PFSK-1 (cell line): ENCODE results near the gene RPRD2.

Experiments
- FOXP2 ChIP-seq: optimal IDR thresholded peaks from 2 replicates; pipeline ENCODE3; 2011; ENCODE audit warnings: borderline replicate concordance, control low read depth, inconsistent platforms; ENCODE audit not compliant: insufficient read depth; ENCODE audit errors: extremely low read length, extremely low read depth
- POLR2AphosphoS5 ChIP-seq: IDR thresholded peaks from 2 replicates; pipeline ENCODE4 v1.6.1; 2012; ENCODE audit warnings: low read depth, mild to moderate bottlenecking, control low read depth, low read length, moderate library complexity
- SIN3A ChIP-seq: IDR thresholded peaks from 2 replicates; pipeline ENCODE4 v1.6.1; 2012; ENCODE audit warnings: mild to moderate bottlenecking, low read length, moderate library complexity, borderline replicate concordance; ENCODE audit not compliant: insufficient read depth
- TAF1 ChIP-seq: IDR thresholded peaks from 2 replicates; pipeline ENCODE4 v1.6.1; 2012; ENCODE audit warnings: low read length, control low read depth, borderline replicate concordance; ENCODE audit not compliant: insufficient read depth
- TF ChIP-seq, protein P1 (sequence below), 2 experiments: IDR thresholded peaks; 2 replicates each; pipeline versions ENCODE4 v1.6.1 to v1.8.0; 2011 to 2012; ENCODE audit warnings: low read depth in 2 of 2, low read length in 2 of 2, control low read depth in 1 of 2, inconsistent platforms in 1 of 2, mild to moderate bottlenecking in 1 of 2, moderate library complexity in 1 of 2; ENCODE audit not compliant: insufficient read depth in 1 of 2

The RPRD2 gene

DNA sequence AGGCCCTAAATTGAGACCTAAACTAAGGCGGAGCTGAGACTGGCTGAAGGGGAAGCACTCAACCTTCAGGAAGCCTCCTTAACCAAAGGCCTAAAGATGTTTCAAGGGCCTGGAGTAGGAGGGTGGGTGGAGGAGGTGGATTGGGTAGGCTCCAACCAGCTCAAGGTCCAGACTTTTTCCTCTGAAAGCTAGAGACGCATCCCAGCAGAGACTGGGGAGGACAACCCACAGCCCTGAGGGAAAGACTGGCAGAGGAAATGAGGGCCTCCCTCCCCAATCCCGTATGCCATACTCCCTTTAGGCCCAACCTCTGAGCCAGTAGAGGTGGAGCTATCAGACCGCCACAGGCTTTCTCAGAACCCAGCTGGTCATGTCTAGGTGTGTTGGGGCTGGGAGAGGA is 145.0 kb downstream of the RPRD2 start:
- TF ChIP-seq, protein P1, sequence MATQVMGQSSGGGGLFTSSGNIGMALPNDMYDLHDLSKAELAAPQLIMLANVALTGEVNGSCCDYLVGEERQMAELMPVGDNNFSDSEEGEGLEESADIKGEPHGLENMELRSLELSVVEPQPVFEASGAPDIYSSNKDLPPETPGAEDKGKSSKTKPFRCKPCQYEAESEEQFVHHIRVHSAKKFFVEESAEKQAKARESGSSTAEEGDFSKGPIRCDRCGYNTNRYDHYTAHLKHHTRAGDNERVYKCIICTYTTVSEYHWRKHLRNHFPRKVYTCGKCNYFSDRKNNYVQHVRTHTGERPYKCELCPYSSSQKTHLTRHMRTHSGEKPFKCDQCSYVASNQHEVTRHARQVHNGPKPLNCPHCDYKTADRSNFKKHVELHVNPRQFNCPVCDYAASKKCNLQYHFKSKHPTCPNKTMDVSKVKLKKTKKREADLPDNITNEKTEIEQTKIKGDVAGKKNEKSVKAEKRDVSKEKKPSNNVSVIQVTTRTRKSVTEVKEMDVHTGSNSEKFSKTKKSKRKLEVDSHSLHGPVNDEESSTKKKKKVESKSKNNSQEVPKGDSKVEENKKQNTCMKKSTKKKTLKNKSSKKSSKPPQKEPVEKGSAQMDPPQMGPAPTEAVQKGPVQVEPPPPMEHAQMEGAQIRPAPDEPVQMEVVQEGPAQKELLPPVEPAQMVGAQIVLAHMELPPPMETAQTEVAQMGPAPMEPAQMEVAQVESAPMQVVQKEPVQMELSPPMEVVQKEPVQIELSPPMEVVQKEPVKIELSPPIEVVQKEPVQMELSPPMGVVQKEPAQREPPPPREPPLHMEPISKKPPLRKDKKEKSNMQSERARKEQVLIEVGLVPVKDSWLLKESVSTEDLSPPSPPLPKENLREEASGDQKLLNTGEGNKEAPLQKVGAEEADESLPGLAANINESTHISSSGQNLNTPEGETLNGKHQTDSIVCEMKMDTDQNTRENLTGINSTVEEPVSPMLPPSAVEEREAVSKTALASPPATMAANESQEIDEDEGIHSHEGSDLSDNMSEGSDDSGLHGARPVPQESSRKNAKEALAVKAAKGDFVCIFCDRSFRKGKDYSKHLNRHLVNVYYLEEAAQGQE (IDR thresholded peaks at IDR 0.05; ENCODE audit: insufficient read depth in 1 of 2, low read depth in 2 of 2, low read length in 2 of 2) = no peak
- no peak for TF ChIP-seq TAF1

DNA sequence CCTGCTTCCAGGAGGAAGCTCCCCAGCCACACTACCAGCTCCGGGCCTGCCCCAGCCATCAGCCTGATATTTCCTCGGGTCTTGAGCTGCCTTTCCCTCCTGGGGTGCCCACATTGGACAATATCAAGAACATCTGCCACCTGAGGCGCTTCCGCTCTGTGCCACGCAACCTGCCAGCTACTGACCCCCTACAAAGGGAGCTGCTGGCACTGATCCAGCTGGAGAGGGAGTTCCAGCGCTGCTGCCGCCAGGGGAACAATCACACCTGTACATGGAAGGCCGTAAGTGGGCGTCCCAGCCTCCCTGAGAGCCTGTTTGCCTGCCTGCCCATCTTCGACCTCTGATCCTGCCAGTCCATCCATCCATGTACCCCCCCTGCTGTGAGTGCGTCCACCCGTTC is 147.6 kb downstream of the RPRD2 start:
- no peak for TF ChIP-seq FOXP2
- TF ChIP-seq TAF1 = no peak
- no peak for TF ChIP-seq POLR2AphosphoS5
- no peak for TF ChIP-seq SIN3A
- TF ChIP-seq, protein P1 (IDR thresholded peaks at IDR 0.05; ENCODE audit: insufficient read depth in 1 of 2, low read depth in 2 of 2, low read length in 2 of 2) = no peak

DNA sequence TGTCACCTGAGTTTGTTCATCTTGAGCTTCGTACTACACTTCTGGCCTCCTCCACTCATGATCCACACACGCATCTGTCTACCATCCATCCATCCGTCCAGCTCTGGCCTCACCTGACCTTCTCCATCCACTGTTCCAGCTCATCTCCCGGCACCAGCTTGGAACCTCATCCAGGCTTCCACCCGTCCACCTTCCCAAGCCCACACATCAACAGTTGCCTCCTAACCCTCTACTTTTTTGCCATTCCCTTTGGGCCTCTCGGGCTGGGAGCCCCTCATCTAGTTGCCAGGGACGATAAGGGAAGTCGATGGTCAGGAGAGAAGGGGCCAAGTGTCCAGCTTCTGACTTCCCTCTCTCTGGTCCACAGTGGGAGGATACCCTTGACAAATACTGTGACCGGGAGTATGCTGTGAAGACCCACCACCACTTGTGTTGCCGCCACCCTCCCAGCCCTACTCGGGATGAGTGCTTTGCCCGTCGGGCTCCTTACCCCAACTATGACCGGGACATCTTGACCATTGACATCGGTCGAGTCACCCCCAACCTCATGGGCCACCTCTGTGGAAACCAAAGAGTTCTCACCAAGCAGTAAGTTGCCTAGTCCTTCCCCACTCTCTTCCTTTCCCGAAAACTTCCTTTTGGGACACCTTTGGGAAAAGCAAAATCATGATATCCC is 148.2 kb downstream of the RPRD2 start:
- TF ChIP-seq TAF1 = no peak
- no peak for TF ChIP-seq POLR2AphosphoS5

DNA sequence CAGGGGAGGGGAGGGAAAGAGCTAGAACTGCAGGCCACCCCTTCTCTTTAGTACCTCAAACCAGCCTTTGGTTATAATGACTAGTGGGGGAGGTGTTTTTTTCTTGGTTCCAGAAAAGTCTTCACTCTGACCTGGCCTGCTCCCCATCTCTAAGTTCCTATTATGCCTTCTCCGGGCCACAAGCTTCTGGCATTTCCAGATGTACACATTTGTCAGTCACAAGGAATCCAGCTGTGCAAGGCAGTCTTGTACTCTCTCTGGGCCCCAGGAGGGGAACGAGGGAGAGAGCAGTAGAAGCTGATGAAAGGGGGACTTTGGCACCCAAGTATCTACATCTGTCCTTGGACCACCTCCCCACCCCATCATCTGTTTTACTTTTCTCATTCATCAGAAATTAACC is 148.9 kb downstream of the RPRD2 start:
- TF ChIP-seq FOXP2 (no peak), SIN3A (no peak), TAF1 (no peak), POLR2AphosphoS5 (no peak)
- TF ChIP-seq, protein P1 (IDR thresholded peaks at IDR 0.05; ENCODE audit: insufficient read depth in 1 of 2, low read depth in 2 of 2, low read length in 2 of 2) = no peak

DNA sequence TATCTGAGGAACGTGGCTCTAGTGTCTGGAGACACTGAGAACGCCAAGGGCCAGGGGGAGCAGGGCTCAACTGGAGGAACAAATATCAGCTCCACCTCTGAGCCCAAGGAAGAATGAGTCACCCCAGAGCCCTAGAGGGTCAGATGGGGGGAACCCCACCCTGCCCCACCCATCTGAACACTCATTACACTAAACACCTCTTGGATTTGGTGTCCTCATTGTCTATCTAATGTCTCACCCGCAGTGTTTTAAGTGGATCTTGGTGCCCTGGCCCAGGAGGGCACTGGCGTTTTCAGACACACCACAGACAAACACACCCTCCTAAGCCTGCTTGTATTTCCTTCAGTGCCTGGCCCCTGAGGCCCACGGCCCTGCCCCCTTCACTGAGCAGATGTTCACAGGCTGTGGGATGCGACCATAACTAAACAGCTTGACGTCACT is 149.4 kb downstream of the RPRD2 start:
- TF ChIP-seq TAF1 = no peak
- TF ChIP-seq FOXP2 = no peak
- TF ChIP-seq POLR2AphosphoS5 = no peak
- TF ChIP-seq SIN3A = no peak
- TF ChIP-seq, protein P1 (IDR thresholded peaks at IDR 0.05; ENCODE audit: insufficient read depth in 1 of 2, low read depth in 2 of 2, low read length in 2 of 2) = no peak
